Measurements from ENCODE around the gene FCHSD2. TPM values are rescaled to one million over a fixed set of nuclear protein-coding genes. Genes with fewer than 3 reads are reported as not detected.
"Not testable (repeated sequence)": the region's sequence is repeated elsewhere in the genome, so short reads cannot be mapped to it uniquely, and the experiment has no call there.

FCHSD2 gene
- total RNA-seq, 2 donors from 2014 or later: 14.0 to 17.6 TPM

- H3K27ac Mint-ChIP-seq: no peak overlapping the region
- 83 to 95% methylated on average over 1 to 3 of the region's 3 CpGs for WGBS, 2 experiments (ENCODE audit: insufficient coverage in 1 of 2, insufficient read length in 1 of 2)
- H3K4me3 Mint-ChIP-seq: no peak overlapping the region
Measured at GRCh38 chr11:72859126-72859525, 283.0 kb downstream of the FCHSD2 start.

GRCh38 chr11:72858267-72858666, 283.9 kb downstream of the FCHSD2 start:
- H3K4me3 Mint-ChIP-seq; H3K27ac Mint-ChIP-seq; H3K4me1 Mint-ChIP-seq; H3K9me3 ChIP-seq (ENCODE audit: control insufficient read depth, low read length); H3K36me3 Mint-ChIP-seq (ENCODE audit: low read depth); H3K36me3 ChIP-seq (ENCODE audit: control insufficient read depth, insufficient read depth, low read length); H3K27me3 ChIP-seq (ENCODE audit: control insufficient read depth, insufficient read depth, low read length, poor library complexity, severe bottlenecking); DNase-seq; H3K9me3 Mint-ChIP-seq; H3K27me3 Mint-ChIP-seq (ENCODE audit: insufficient read depth); H3K27ac ChIP-seq (ENCODE audit: low read depth, low read length); H3K4me3 ChIP-seq (ENCODE audit: low read length); H3K4me1 ChIP-seq (ENCODE audit: control insufficient read depth, insufficient read depth, low read length); H3K9ac ChIP-seq (ENCODE audit: extremely low read depth, low read length, poor library complexity, severe bottlenecking): not testable (repeated sequence)
- 95% methylated on average over 2 of the region's 2 CpGs; no CpG with 5 or more reads in 1 of the 2 experiments for WGBS, 2 experiments (ENCODE audit: insufficient coverage in 1 of 2, insufficient read length in 1 of 2)

More at GRCh38 chr11:72859126-72859525, 283.0 kb downstream of the FCHSD2 start:
- no peak for DNase-seq
- no peaks in the 10 kb centered on the region for H3K36me3 Mint-ChIP-seq (ENCODE audit: low read depth)
- Histone ChIP-seq H3K27me3 (ENCODE audit: control insufficient read depth, insufficient read depth, low read length, poor library complexity, severe bottlenecking) (no peaks in the 10 kb centered on the region), H3K36me3 (ENCODE audit: control insufficient read depth, insufficient read depth, low read length) (no peaks in the 10 kb centered on the region), H3K9me3 (ENCODE audit: control insufficient read depth, low read length) (no peaks in the 10 kb centered on the region), H3K4me3 (ENCODE audit: low read length) (no peak overlapping the region), H3K27ac (ENCODE audit: low read depth, low read length) (no peak overlapping the region), H3K9ac (ENCODE audit: extremely low read depth, low read length, poor library complexity, severe bottlenecking) (no peak overlapping the region), H3K4me1 (ENCODE audit: control insufficient read depth, insufficient read depth, low read length) (no peaks in the 10 kb centered on the region)
- H3K9me3 Mint-ChIP-seq: no peaks in the 10 kb centered on the region
- H3K27me3 Mint-ChIP-seq (ENCODE audit: insufficient read depth): no peaks in the 10 kb centered on the region
- H3K4me1 Mint-ChIP-seq: no peaks in the 10 kb centered on the region
- TF ChIP-seq CTCF (conservative IDR thresholded peaks at IDR 0.05): no peak

GRCh38 chr11:72856551-72857345, 285.4 kb downstream of the FCHSD2 start:
- Mint-ChIP-seq H3K4me1 (no peaks in the 10 kb centered on the region), H3K27me3 (ENCODE audit: insufficient read depth) (no peaks in the 10 kb centered on the region), H3K9me3 (no peaks in the 10 kb centered on the region), H3K4me3 (no peak overlapping the region), H3K36me3 (ENCODE audit: low read depth) (no peaks in the 10 kb centered on the region), H3K27ac (no peak overlapping the region)
- no peak for TF ChIP-seq CTCF (conservative IDR thresholded peaks at IDR 0.05)
- Histone ChIP-seq H3K4me1 (ENCODE audit: control insufficient read depth, insufficient read depth, low read length) (no peaks in the 10 kb centered on the region), H3K9me3 (ENCODE audit: control insufficient read depth, low read length) (no peaks in the 10 kb centered on the region), H3K27ac (ENCODE audit: low read depth, low read length) (no peak overlapping the region), H3K36me3 (ENCODE audit: control insufficient read depth, insufficient read depth, low read length) (no peaks in the 10 kb centered on the region), H3K4me3 (ENCODE audit: low read length) (no peak overlapping the region), H3K9ac (ENCODE audit: extremely low read depth, low read length, poor library complexity, severe bottlenecking) (no peak overlapping the region), H3K27me3 (ENCODE audit: control insufficient read depth, insufficient read depth, low read length, poor library complexity, severe bottlenecking) (no peaks in the 10 kb centered on the region)
- no peak for DNase-seq
- 61 to 67% methylated on average over 3 of the region's 3 CpGs for WGBS, 2 experiments (ENCODE audit: insufficient coverage in 1 of 2, insufficient read length in 1 of 2)
